Right lobe of liver (tissue), 4 donors: Measurements from ENCODE around the gene SAPCD1.
A peak's percentile ranks its signal among the peaks of the same experiment; 100 is the strongest.

Source experiments
- POLR2A ChIP-seq: fragments of 450-650 bp; IDR thresholded peaks from one replicate; pipeline ENCODE4 v1.6.1; 2017; ENCODE audit warnings: antibody characterized with exemption, mild to moderate bottlenecking
- TF ChIP-seq, protein P1 (sequence below), 4 donors: fragments of 200-600 bp in 3 of 4; fragments of 450-650 bp in 1 of 4; IDR thresholded peaks; one replicate each; pipeline versions ENCODE4 v1.5.1 to v1.8.0; 2016 to 2022; ENCODE audit warnings: antibody characterized with exemption in 4 of 4, mild to moderate bottlenecking in 2 of 4
- donor health status: DM: no; HTN: no; CAD: no.
- donor health status: DM: no; HTN: no; CAD: no.
- donor health status: DM: no; HTN: yes; CAD: no.

DNA sequence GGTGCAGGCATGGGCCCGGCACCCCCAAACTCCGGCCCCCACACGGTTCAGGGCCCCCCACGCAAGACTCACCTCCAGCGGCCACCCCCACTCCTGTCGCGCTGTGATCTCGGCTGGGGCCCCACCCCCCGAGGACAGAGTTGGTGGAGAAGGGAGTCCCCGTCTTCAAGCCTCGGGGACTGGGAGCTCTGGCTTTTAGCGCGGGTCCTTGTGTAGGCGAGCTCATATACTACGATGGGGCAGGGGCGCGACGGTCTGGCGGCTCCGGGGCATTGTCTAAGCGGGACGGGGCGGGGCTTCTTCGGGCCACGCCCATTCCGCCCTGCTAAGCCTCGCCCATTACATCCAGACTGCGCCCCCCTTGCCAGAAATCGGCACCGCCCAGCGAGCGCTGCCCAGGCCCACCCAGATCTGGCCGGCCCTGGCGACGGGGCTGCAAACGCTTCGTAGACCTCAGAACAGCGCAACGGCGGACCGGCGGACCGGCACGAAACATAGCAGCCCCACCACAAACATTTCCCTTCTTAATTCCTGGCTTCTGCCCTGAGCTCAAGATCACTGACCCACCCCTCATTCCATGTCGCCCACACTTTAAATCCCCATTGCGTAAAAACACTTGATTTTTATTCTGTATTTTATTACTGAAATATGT is 32.4 kb upstream of the SAPCD1 start:
- TF ChIP-seq, protein P1, sequence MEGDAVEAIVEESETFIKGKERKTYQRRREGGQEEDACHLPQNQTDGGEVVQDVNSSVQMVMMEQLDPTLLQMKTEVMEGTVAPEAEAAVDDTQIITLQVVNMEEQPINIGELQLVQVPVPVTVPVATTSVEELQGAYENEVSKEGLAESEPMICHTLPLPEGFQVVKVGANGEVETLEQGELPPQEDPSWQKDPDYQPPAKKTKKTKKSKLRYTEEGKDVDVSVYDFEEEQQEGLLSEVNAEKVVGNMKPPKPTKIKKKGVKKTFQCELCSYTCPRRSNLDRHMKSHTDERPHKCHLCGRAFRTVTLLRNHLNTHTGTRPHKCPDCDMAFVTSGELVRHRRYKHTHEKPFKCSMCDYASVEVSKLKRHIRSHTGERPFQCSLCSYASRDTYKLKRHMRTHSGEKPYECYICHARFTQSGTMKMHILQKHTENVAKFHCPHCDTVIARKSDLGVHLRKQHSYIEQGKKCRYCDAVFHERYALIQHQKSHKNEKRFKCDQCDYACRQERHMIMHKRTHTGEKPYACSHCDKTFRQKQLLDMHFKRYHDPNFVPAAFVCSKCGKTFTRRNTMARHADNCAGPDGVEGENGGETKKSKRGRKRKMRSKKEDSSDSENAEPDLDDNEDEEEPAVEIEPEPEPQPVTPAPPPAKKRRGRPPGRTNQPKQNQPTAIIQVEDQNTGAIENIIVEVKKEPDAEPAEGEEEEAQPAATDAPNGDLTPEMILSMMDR (IDR thresholded peaks at IDR 0.05): no peak
- peak; percentile 43 for TF ChIP-seq POLR2A
